SU-DHL-6 (cell line): ENCODE data around the gene KRT32.

Source experiments
- H2AFZ ChIP-seq: fragments of 200-600 bp; sonication (generic); 2 replicates; pipeline ENCODE4 v1.6.1; 2014; ENCODE audit warnings: low read depth, mild to moderate bottlenecking, moderate library complexity, mixed read lengths, antibody characterized with exemption, low read length; ENCODE audit not compliant: severe bottlenecking
- H3F3A ChIP-seq: fragments of 200-600 bp; shearing (Covaris generic); 2 replicates; pipeline ENCODE4 v1.6.0; 2016; ENCODE audit warnings: antibody characterized with exemption, mild to moderate bottlenecking; ENCODE audit not compliant: insufficient read depth
- H3K27ac ChIP-seq: fragments of 200-600 bp; sonication (generic); 2 replicates; pipeline ENCODE4 v1.5.1; 2016; ENCODE audit warnings: low read depth, mild to moderate bottlenecking, low read length, moderate library complexity, mixed read lengths
- H3K27me3 ChIP-seq: fragments of 200-600 bp; sonication (generic), shearing (Covaris generic); 2 replicates; pipeline ENCODE4 v1.6.0; 2014; ENCODE audit warnings: mild to moderate bottlenecking, low read length
- H3K36me3 ChIP-seq: fragments of 200-600 bp; sonication (generic); 2 replicates; pipeline ENCODE4 v1.6.1; 2014; ENCODE audit warnings: mild to moderate bottlenecking, low read length, mixed read lengths
- H3K4me2 ChIP-seq: fragments of 300-600, 200-600 bp; shearing (Covaris generic), sonication (generic); 2 replicates; pipeline ENCODE4 v1.6.0; 2014; ENCODE audit warnings: low read length, low read depth, mild to moderate bottlenecking; ENCODE audit not compliant: poor library complexity, severe bottlenecking
- H3K4me3 ChIP-seq: fragments of 200-600 bp; sonication (generic); 2 replicates; pipeline ENCODE4 v1.5.1; 2014; ENCODE audit warnings: antibody characterized with exemption, low read length, mild to moderate bottlenecking, mixed read lengths; ENCODE audit not compliant: insufficient read depth, poor library complexity, severe bottlenecking
- H3K79me2 ChIP-seq: fragments of 200-600 bp; sonication (generic); 2 replicates; pipeline ENCODE4 v1.6.1; 2014; ENCODE audit warnings: mild to moderate bottlenecking, low read length, moderate library complexity; ENCODE audit not compliant: insufficient read depth
- H3K9ac ChIP-seq: fragments of 200-600 bp; sonication (generic); 2 replicates; pipeline ENCODE4 v1.7.0; 2014; ENCODE audit warnings: mild to moderate bottlenecking, low read length
- H3K9me2 ChIP-seq: fragments of 200-600 bp; sonication (generic); replicated peaks from 2 replicates; pipeline ENCODE4 v1.6.1; 2014; ENCODE audit warnings: low read length; ENCODE audit not compliant: insufficient read depth
- H3K9me3 ChIP-seq: fragments of 200-600 bp; sonication (generic); 2 replicates; pipeline ENCODE4 v1.6.1; 2014; ENCODE audit warnings: low read length, mixed read lengths; ENCODE audit not compliant: insufficient read depth
- H4K20me1 ChIP-seq: fragments of 200-600 bp; sonication (generic); 2 replicates; pipeline ENCODE4 v1.6.1; 2014; ENCODE audit warnings: low read depth, mild to moderate bottlenecking, antibody characterized with exemption, low read length, moderate library complexity, mixed read lengths
- EZH2phosphoT487 ChIP-seq: fragments of 200-600 bp; sonication (generic), shearing (Covaris generic); conservative IDR thresholded peaks from 2 replicates; pipeline ENCODE4 v1.6.1; 2018; ENCODE audit warnings: mild to moderate bottlenecking, antibody characterized with exemption, low read length, moderate library complexity, mixed read lengths
- TF ChIP-seq, protein P1 (sequence below): fragments of 200-600 bp; sonication (generic); IDR thresholded peaks from one replicate; pipeline ENCODE4 v1.5.1; 2017; ENCODE audit warnings: antibody characterized with exemption, mild to moderate bottlenecking, low read length, moderate library complexity; ENCODE audit not compliant: insufficient read depth, poor library complexity, severe bottlenecking

The KRT32 gene

DNA sequence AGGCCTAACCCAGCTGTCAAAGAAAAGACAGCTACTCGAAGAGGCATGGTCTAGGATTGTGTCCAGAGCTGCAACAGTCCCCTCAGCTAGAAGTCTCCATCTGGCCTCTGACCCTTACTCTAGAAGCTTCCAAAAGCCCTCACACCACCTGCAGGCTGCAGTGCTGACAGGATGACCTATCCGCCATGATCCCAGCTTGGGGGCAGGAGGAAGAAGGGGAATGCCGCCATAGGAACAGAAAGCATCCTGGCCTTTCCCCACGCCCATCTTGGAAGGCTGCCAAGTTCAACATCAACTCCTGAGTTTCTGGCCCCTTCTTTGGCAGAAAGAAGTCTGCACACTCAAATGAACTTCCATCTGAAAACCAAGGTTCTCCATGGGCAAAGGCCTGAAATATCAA lies 25.6 kb upstream of the KRT32 start:
- Histone ChIP-seq H3F3A (no peaks in the 10 kb centered on the region), H4K20me1 (no peaks in the 10 kb centered on the region), H3K27ac (no peak overlapping the region), H3K9me2 (no peaks in the 10 kb centered on the region), H3K27me3 (no peaks in the 10 kb centered on the region), H3K79me2 (no peaks in the 10 kb centered on the region), H3K9ac (no peak overlapping the region), H3K36me3 (no peaks in the 10 kb centered on the region), H2AFZ (no peak overlapping the region), H3K9me3 (no peaks in the 10 kb centered on the region), H3K4me2 (no peak overlapping the region), H3K4me3 (no peak overlapping the region)
- TF ChIP-seq, protein P1, sequence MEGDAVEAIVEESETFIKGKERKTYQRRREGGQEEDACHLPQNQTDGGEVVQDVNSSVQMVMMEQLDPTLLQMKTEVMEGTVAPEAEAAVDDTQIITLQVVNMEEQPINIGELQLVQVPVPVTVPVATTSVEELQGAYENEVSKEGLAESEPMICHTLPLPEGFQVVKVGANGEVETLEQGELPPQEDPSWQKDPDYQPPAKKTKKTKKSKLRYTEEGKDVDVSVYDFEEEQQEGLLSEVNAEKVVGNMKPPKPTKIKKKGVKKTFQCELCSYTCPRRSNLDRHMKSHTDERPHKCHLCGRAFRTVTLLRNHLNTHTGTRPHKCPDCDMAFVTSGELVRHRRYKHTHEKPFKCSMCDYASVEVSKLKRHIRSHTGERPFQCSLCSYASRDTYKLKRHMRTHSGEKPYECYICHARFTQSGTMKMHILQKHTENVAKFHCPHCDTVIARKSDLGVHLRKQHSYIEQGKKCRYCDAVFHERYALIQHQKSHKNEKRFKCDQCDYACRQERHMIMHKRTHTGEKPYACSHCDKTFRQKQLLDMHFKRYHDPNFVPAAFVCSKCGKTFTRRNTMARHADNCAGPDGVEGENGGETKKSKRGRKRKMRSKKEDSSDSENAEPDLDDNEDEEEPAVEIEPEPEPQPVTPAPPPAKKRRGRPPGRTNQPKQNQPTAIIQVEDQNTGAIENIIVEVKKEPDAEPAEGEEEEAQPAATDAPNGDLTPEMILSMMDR, result no peak
- no peak for TF ChIP-seq EZH2phosphoT487

DNA sequence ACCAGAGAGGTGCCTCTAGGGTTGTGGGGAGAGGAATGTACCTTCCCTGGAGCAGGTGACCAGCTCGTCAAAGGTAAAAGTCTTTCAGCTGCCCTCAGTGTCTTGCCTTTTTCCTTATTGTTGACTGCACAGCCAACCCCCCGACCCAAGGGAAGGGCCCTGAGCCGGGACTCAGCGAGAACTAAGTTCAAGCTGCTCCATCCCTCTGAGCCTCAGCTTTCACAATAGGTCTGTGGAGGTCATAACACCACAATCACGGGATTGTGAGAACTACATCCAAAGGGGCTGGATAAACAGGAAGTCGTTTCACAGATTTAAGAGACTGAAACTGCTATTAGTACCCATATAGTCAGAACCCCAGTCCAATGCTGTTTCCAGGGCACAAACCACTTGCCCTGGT lies 25.2 kb upstream of the KRT32 start:
- H3K4me2 ChIP-seq, result no peak overlapping the region
- H2AFZ ChIP-seq, result no peak overlapping the region
- no peaks in the 10 kb centered on the region for H3K36me3 ChIP-seq
- H3K4me3 ChIP-seq, result no peak overlapping the region
- H3K27me3 ChIP-seq, result no peaks in the 10 kb centered on the region
- no peaks in the 10 kb centered on the region for H3K9me3 ChIP-seq
- no peak overlapping the region for H3K27ac ChIP-seq
- no peaks in the 10 kb centered on the region for H3F3A ChIP-seq
- H3K9ac ChIP-seq, result no peak overlapping the region
- H3K79me2 ChIP-seq, result no peaks in the 10 kb centered on the region
- H4K20me1 ChIP-seq, result no peaks in the 10 kb centered on the region
- no peak for TF ChIP-seq EZH2phosphoT487
- TF ChIP-seq, protein P1, result no peak
- no peaks in the 10 kb centered on the region for H3K9me2 ChIP-seq

DNA sequence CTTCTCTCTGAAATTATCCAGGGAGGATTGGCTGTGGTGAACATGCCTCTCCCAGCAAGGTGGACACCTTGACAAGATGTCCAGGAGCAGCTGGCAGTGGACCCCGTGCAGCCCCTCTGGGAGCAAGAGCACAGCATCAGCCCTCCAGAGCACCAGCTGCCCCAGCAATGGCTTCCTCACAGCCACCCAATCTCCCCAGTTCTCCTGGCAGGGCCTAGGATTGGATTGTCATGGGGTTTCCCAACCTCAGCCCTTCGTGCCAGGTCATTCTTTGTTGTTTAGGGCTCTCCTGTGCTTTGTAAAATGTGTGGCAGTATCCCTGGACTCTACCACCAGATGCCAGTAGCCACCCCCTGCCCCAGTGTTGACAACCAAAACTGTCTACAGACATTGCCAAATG lies 24.3 kb upstream of the KRT32 start:
- H3K9ac ChIP-seq, result no peak overlapping the region
- no peaks in the 10 kb centered on the region for H3F3A ChIP-seq
- H3K4me2 ChIP-seq, result no peak overlapping the region
- H3K27me3 ChIP-seq, result no peaks in the 10 kb centered on the region
- H3K27ac ChIP-seq, result no peak overlapping the region
- H3K9me3 ChIP-seq, result no peaks in the 10 kb centered on the region
- no peaks in the 10 kb centered on the region for H3K9me2 ChIP-seq
- no peaks in the 10 kb centered on the region for H3K36me3 ChIP-seq
- no peak overlapping the region for H2AFZ ChIP-seq
- H4K20me1 ChIP-seq, result no peaks in the 10 kb centered on the region
- TF ChIP-seq, protein P1, result no peak
- TF ChIP-seq EZH2phosphoT487, result no peak
- H3K4me3 ChIP-seq, result no peak overlapping the region
- H3K79me2 ChIP-seq, result no peaks in the 10 kb centered on the region
